Stomach (tissue), 4 donors: ENCODE data around the gene SBF2.

Experiments used
- EP300 ChIP-seq: sonication (generic); formaldehyde crosslinking; IDR thresholded peaks from one replicate; pipeline ENCODE4 v1.6.1; 2017; ENCODE audit warnings: antibody characterized with exemption
- POLR2A ChIP-seq, 4 donors: fragments of 450-650 bp; IDR thresholded peaks; one replicate each; pipeline ENCODE4 v1.6.1; 2016; ENCODE audit warnings: antibody characterized with exemption in 4 of 4, control low read depth in 2 of 4, mild to moderate bottlenecking in 1 of 4, moderate library complexity in 1 of 4

DNA sequence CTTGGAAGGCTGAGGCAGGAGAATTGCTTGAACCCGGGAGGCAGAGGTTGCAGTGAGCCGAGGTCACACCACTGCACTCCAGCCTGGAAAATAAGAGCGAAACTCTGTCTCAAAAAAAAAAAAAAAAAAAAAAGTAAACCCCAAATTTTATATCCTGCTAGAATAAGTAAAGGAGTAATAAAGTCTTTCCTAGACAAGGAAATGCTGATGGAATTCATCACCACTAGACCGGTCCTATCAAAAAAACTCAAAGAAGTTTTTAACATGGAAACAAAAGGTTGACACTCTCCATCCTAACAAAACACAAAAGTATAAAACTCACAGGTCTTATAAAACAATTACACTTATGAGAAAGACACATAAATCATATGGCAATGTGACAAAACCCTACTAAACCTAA lies 213.9 kb downstream of the SBF2 start:
- no peak for TF ChIP-seq EP300
- no peak for TF ChIP-seq POLR2A (IDR thresholded peaks at IDR 0.05)
